H1 (cell line): ENCODE data around the gene GNB1L. TPM values are rescaled to one million over a fixed set of nuclear protein-coding genes. Genes with fewer than 3 reads are reported as not detected.

Experiments
- CTCF ChIA-PET: fragments of 300-600 bp; sonication (Branson Sonifier 250); formaldehyde crosslinking; loops from one replicate; lab custom pipeline; 2021; ENCODE audit not compliant: partially characterized antibody; lab: Charles Lee
- POLR2A ChIA-PET: fragments of 300-600 bp; sonication (Branson Sonifier 250); formaldehyde crosslinking; loops from one replicate; lab custom pipeline; 2021; ENCODE audit warnings: inconsistent platforms; ENCODE audit not compliant: partially characterized antibody; lab: Charles Lee
- DNase-seq, 2 experiments: peaks; one replicate each; pipeline versions ENCODE4 v3.0.0 to v3.0.0-alpha.2; 2010 to 2022; ENCODE audit warnings: low spot score in 2 of 2, low read depth in 1 of 2, mixed read lengths in 1 of 2
- FAIRE-seq: peaks from 2 replicates; lab custom pipeline; 2011; peaks lifted over from hg19 to GRCh38; lab: Jason Lieb, UNC
- H2AFZ ChIP-seq: 2 replicates; pipeline ENCODE4 v1.8.1; 2012; ENCODE audit warnings: low read length, inconsistent platforms
- H2AK5ac ChIP-seq: 2 replicates; pipeline ENCODE4 v1.6.1; 2013; ENCODE audit warnings: low read depth, low read length
- H2BK120ac ChIP-seq: replicated peaks from 2 replicates; pipeline ENCODE3; 2013; ENCODE audit warnings: low read depth, low read length, inconsistent platforms
- H2BK12ac ChIP-seq: 2 replicates; pipeline ENCODE4 v1.6.1; 2013; ENCODE audit warnings: low read depth, low read length
- H2BK15ac ChIP-seq: 2 replicates; pipeline ENCODE4 v1.6.1; 2013; ENCODE audit warnings: low read length
- H2BK20ac ChIP-seq: 2 replicates; pipeline ENCODE4 v1.6.1; 2013; ENCODE audit warnings: low read length
- H2BK5ac ChIP-seq: 2 replicates; pipeline ENCODE4 v1.6.1; 2013; ENCODE audit warnings: low read depth, low read length
- H3K14ac ChIP-seq: 2 replicates; pipeline ENCODE4 v1.6.1; 2013; ENCODE audit warnings: inconsistent platforms; ENCODE audit not compliant: insufficient read length
- H3K18ac ChIP-seq: 2 replicates; pipeline ENCODE4 v1.6.1; 2013; ENCODE audit warnings: low read length; ENCODE audit errors: extremely low read depth
- H3K23ac ChIP-seq: 2 replicates; pipeline ENCODE4 v1.6.1; 2013; ENCODE audit warnings: inconsistent platforms; ENCODE audit not compliant: insufficient read length
- H3K23me2 ChIP-seq: 2 replicates; pipeline ENCODE4 v1.6.1; 2013; ENCODE audit warnings: low read depth, low read length
- H3K27ac ChIP-seq: 2 replicates; pipeline ENCODE4 v1.6.1; 2011; ENCODE audit warnings: low read depth, low read length, inconsistent platforms
- H3K27me3 ChIP-seq, 4 experiments: replicated peaks in 1 of 4; 1 replicate in 1 of 4; 2 replicates in 3 of 4; pipeline versions ENCODE4 v1.6.1 to v1.8.1; 2011 to 2013; ENCODE audit warnings: low read length in 3 of 4, mild to moderate bottlenecking in 3 of 4, inconsistent platforms in 2 of 4, mixed read lengths in 2 of 4, moderate library complexity in 1 of 4; ENCODE audit not compliant: control insufficient read depth in 3 of 4, insufficient read depth in 3 of 4; ENCODE audit errors: extremely low read depth in 1 of 4
- H3K36me3 ChIP-seq, 4 experiments: 2 replicates each; pipeline versions ENCODE4 v1.6.1 to v1.8.1; 2011 to 2013; ENCODE audit warnings: mild to moderate bottlenecking in 4 of 4, low read length in 3 of 4, moderate library complexity in 2 of 4, control low read depth in 1 of 4, inconsistent platforms in 1 of 4; ENCODE audit not compliant: insufficient read depth in 4 of 4, control insufficient read depth in 2 of 4
- H3K4ac ChIP-seq: replicated peaks from 2 replicates; pipeline ENCODE3; 2013; ENCODE audit warnings: low read length, low read depth, mixed read lengths, inconsistent platforms; ENCODE audit not compliant: insufficient read length
- H3K4me1 ChIP-seq, 4 experiments: replicated peaks in 1 of 4; 1 replicate in 1 of 4; 2 replicates in 3 of 4; pipeline versions ENCODE4 v1.6.1 to v1.8.1; 2011 to 2013; ENCODE audit warnings: low read length in 3 of 4, inconsistent platforms in 2 of 4, mixed read lengths in 1 of 4; ENCODE audit not compliant: insufficient read depth in 4 of 4, control insufficient read depth in 3 of 4
- H3K4me2 ChIP-seq, 2 experiments: 2 replicates each; pipeline versions ENCODE4 v1.6.1 to v1.8.1; 2011 to 2013; ENCODE audit warnings: low read depth in 2 of 2, low read length in 2 of 2, control low read depth in 1 of 2, inconsistent platforms in 1 of 2, mild to moderate bottlenecking in 1 of 2; ENCODE audit not compliant: insufficient read depth in 1 of 2
- H3K4me3 ChIP-seq, 4 experiments: fragments of 200-600, 300-600 bp in 1 of 4; sonication (generic), shearing (Covaris generic), sonication (Bioruptor Twin) in 1 of 4; 2 replicates each; pipeline versions ENCODE4 v1.5.1 to v1.8.1; 2011 to 2016; ENCODE audit warnings: low read length in 4 of 4, low read depth in 3 of 4, control low read depth in 2 of 4, inconsistent platforms in 2 of 4, mild to moderate bottlenecking in 2 of 4, mixed read lengths in 1 of 4, moderate library complexity in 1 of 4; ENCODE audit not compliant: insufficient read depth in 2 of 4; ENCODE audit errors: extremely low read depth in 1 of 4
- H3K56ac ChIP-seq: replicated peaks from 2 replicates; pipeline ENCODE3; 2013; ENCODE audit warnings: low read depth, mild to moderate bottlenecking, mixed read lengths, low read length, inconsistent platforms; ENCODE audit not compliant: insufficient read length
- H3K79me1 ChIP-seq: 2 replicates; pipeline ENCODE4 v1.6.1; 2013; ENCODE audit warnings: low read depth, low read length, control low read depth
- H3K79me2 ChIP-seq, 2 experiments: 2 replicates each; pipeline versions ENCODE4 v1.6.1 to v1.8.1; 2012 to 2013; ENCODE audit warnings: low read length in 2 of 2, mild to moderate bottlenecking in 2 of 2, inconsistent platforms in 1 of 2; ENCODE audit not compliant: insufficient read depth in 2 of 2, control insufficient read depth in 1 of 2
- H3K9ac ChIP-seq, 4 experiments: replicated peaks in 1 of 4; 1 replicate in 1 of 4; 2 replicates in 3 of 4; pipeline versions ENCODE4 v1.6.1 to v1.8.1; 2011 to 2013; ENCODE audit warnings: low read depth in 3 of 4, low read length in 3 of 4, control low read depth in 2 of 4, mild to moderate bottlenecking in 2 of 4, moderate library complexity in 2 of 4, inconsistent platforms in 1 of 4; ENCODE audit errors: extremely low read depth in 1 of 4
- H3K9me3 ChIP-seq, 2 experiments: 2 replicates each; pipeline versions ENCODE4 v1.6.1 to v1.8.1; 2012 to 2013; ENCODE audit warnings: mild to moderate bottlenecking in 2 of 2, moderate library complexity in 2 of 2, control low read depth in 1 of 2, inconsistent platforms in 1 of 2, low read depth in 1 of 2, low read length in 1 of 2, mixed read lengths in 1 of 2; ENCODE audit not compliant: insufficient read depth in 2 of 2
- H4K20me1 ChIP-seq, 2 experiments: replicated peaks in 1 of 2; 2 replicates each; pipeline versions ENCODE3 to v1.8.1; 2011 to 2013; ENCODE audit warnings: inconsistent platforms in 2 of 2, low read length in 2 of 2, mild to moderate bottlenecking in 1 of 2; ENCODE audit not compliant: insufficient read depth in 2 of 2, control insufficient read depth in 1 of 2
- H4K5ac ChIP-seq: 2 replicates; pipeline ENCODE4 v1.6.1; 2013; ENCODE audit warnings: low read length, low read depth, mixed read lengths, inconsistent platforms; ENCODE audit not compliant: insufficient read length
- H4K8ac ChIP-seq: 2 replicates; pipeline ENCODE4 v1.8.0; 2013; ENCODE audit warnings: mild to moderate bottlenecking, moderate library complexity, low read length, inconsistent platforms; ENCODE audit not compliant: insufficient read depth; ENCODE audit errors: extremely low read depth
- H4K91ac ChIP-seq: replicated peaks from 2 replicates; pipeline ENCODE3; 2013; ENCODE audit warnings: low read length, mixed read lengths, inconsistent platforms; ENCODE audit not compliant: insufficient read length
- ATF2 ChIP-seq: IDR thresholded peaks from 2 replicates; pipeline ENCODE4 v1.6.1; 2012; ENCODE audit warnings: low read length, inconsistent platforms
- BCL11A ChIP-seq, 2 experiments: IDR thresholded peaks; one replicate each; pipeline ENCODE4 v1.6.1; 2011; ENCODE audit warnings: low read depth in 2 of 2, low read length in 2 of 2, mild to moderate bottlenecking in 2 of 2
- CTBP2 ChIP-seq: IDR thresholded peaks from 2 replicates; pipeline ENCODE4 v1.7.0; 2011; ENCODE audit warnings: borderline replicate concordance, mild to moderate bottlenecking, moderate library complexity, mixed read lengths, low read length; ENCODE audit not compliant: insufficient read depth, insufficient read length
- MAX ChIP-seq: IDR thresholded peaks from 2 replicates; pipeline ENCODE4 v1.6.1; 2012; ENCODE audit warnings: inconsistent platforms
- POLR2AphosphoS5 ChIP-seq: IDR thresholded peaks from 2 replicates; pipeline ENCODE4 v1.6.1; 2011; ENCODE audit warnings: low read depth, low read length
- RBBP5 ChIP-seq: IDR thresholded peaks from 2 replicates; pipeline ENCODE4 v1.7.1; 2012; ENCODE audit warnings: low read depth, mild to moderate bottlenecking, inconsistent platforms, low read length, moderate library complexity, borderline replicate concordance
- SIX5 ChIP-seq: IDR thresholded peaks from 2 replicates; pipeline ENCODE4 v1.6.1; 2011; ENCODE audit warnings: mild to moderate bottlenecking, low read depth, low read length
- SP2 ChIP-seq: IDR thresholded peaks from 2 replicates; pipeline ENCODE4 v1.6.1; 2012; ENCODE audit warnings: mild to moderate bottlenecking, low read length, inconsistent platforms
- SRF ChIP-seq: IDR thresholded peaks from 2 replicates; pipeline ENCODE4 v1.6.1; 2011; ENCODE audit warnings: mild to moderate bottlenecking, low read depth, low read length, moderate library complexity
- TAF1 ChIP-seq: IDR thresholded peaks from 2 replicates; pipeline ENCODE4 v1.6.1; 2011; ENCODE audit warnings: mild to moderate bottlenecking, low read depth, low read length
- TEAD4 ChIP-seq: IDR thresholded peaks from 2 replicates; pipeline ENCODE4 v1.6.1; 2012; ENCODE audit warnings: low read depth, low read length, inconsistent platforms, mixed read lengths
- WGBS, 2 experiments: shearing (Covaris generic) in 1 of 2; methylation state at CpG; one replicate each; pipeline versions ENCODE4 v1.1.6 to v1.1.7; 2013 to 2015; ENCODE audit warnings: low lambda C conversion rate in 2 of 2, mixed read lengths in 2 of 2, inconsistent platforms in 1 of 2, low coverage in 1 of 2, missing lambda C conversion rate in 1 of 2; ENCODE audit not compliant: insufficient replicate concordance in 2 of 2, insufficient coverage in 1 of 2, insufficient read length in 1 of 2; ENCODE audit errors: extremely low coverage in 1 of 2, missing lambda C conversion rate in 1 of 2; 5-methylcytosine and 5-hydroxymethylcytosine counted together
- polyA plus RNA-seq, 7 experiments: library from polyadenylated mRNA; depleted of rRNA in 3 of 7; stranded (reverse) in 5 of 7; unstranded in 2 of 7; fragments of >200 nt in 5 of 7; fragments of 200-250 nt in 2 of 7; gene quantifications; 1 replicate in 5 of 7; 2 replicates in 1 of 7; 4 replicates in 1 of 7; pipeline versions ENCODE4 v1.2.1 to v1.2.3, GENCODE V29; 2011 to 2013; ENCODE audit warnings: missing spikeins in 2 of 7, mixed read lengths in 2 of 7
- total RNA-seq: library from RNA; stranded (reverse); fragmentation: NEBNext Ultra II Directional; extraction: Animal tissue kit (Norgen Biotek cat#: 25700); gene quantifications from 2 replicates; pipeline ENCODE4 v1.2.1, GENCODE V29; 2021

The GNB1L gene
- total and polyA plus RNA-seq, 2 of the 8 experiments (the other 6 are each of a cell fraction or from before 2014, with no cell fraction given): 14.0 to 15.6 TPM

GRCh38 chr22:19783586-19784383, 70.9 kb downstream of the GNB1L start:
- ChIA-PET POLR2A (interaction anchor here (0.9 to 1.3 kb wide), 2 partner anchors 43 to 60 kb away, joined by 3 read pairs; no protein-coding TSS in a partner anchor), CTCF (interaction anchor here (0.7 to 2.5 kb wide), 12 partner anchors 10 to 130 kb away, joined by 3 to 8 read pairs (median 4); no protein-coding TSS in a partner anchor)
- Histone ChIP-seq H4K91ac (no peak overlapping the region), H3K36me3 (no peaks in the 10 kb centered on the region), H2BK120ac (no peak overlapping the region), H3K18ac (no peak overlapping the region), H4K5ac (no peak overlapping the region), H2AFZ (no peak overlapping the region), H3K27ac (no peak overlapping the region), H4K20me1 (peaks cover 0 to 5% of the 10 kb centered on the region in 2 experiments), H2BK15ac (no peak overlapping the region), H3K4me1 (peaks cover 0 to 9% (median 0%) of the 10 kb centered on the region in 4 experiments; a peak in 2 of 7 replicates), H3K9me3 (no peaks in the 10 kb centered on the region), H3K4ac (no peak overlapping the region), H3K23me2 (no peaks in the 10 kb centered on the region), H3K14ac (no peak overlapping the region), H3K4me2 (no peak overlapping the region), H3K4me3 (no peak overlapping the region), H3K23ac (no peak overlapping the region), H2BK5ac (no peak overlapping the region), H3K9ac (no peak overlapping the region), H3K79me1 (no peaks in the 10 kb centered on the region), H3K79me2 (no peaks in the 10 kb centered on the region), H3K27me3 (peaks cover 0 to 2% (median 0%) of the 10 kb centered on the region in 4 experiments; a peak in 2 of 7 replicates), H2BK20ac (no peak overlapping the region), H2AK5ac (no peak overlapping the region), H4K8ac (no peak overlapping the region), H3K56ac (no peak overlapping the region), H2BK12ac (no peak overlapping the region)
- FAIRE-seq (no peak), DNase-seq (no peak)
- WGBS, 2 experiments: 86% methylated on average over 23 of the region's 24 CpGs; no CpG with 5 or more reads in 1 of the 2 experiments
- TF ChIP-seq SRF (no peak), TEAD4 (no peak), MAX (no peak), SIX5 (no peak), SP2 (no peak), POLR2AphosphoS5 (no peak), BCL11A (IDR thresholded peaks at IDR 0.05; ENCODE audit: low read depth in 2 of 2, low read length in 2 of 2) (no peak), ATF2 (no peak), RBBP5 (no peak), TAF1 (no peak), CTBP2 (no peak)
